Gastroesophageal sphincter (tissue), 3 donors: Measurements from ENCODE around the gene CTNNBIP1.

ENCODE experiments used
- CTCF ChIP-seq, 4 experiments: fragments of 200-600 bp in 2 of 4; fragments of 450-650 bp in 2 of 4; sonication (generic) in 1 of 4; IDR thresholded peaks; one replicate each; pipeline ENCODE4 v1.5.1; 2017 to 2019; ENCODE audit warnings: antibody characterized with exemption in 4 of 4, mild to moderate bottlenecking in 2 of 4, moderate library complexity in 2 of 4
- EP300 ChIP-seq: sonication (generic); formaldehyde crosslinking; IDR thresholded peaks from one replicate; pipeline ENCODE4 v1.6.1; 2017; ENCODE audit warnings: antibody characterized with exemption, mild to moderate bottlenecking
- POLR2A ChIP-seq, 2 donors: fragments of 450-650 bp; IDR thresholded peaks; one replicate each; pipeline ENCODE4 v1.6.1; 2017; ENCODE audit warnings: antibody characterized with exemption in 2 of 2, mild to moderate bottlenecking in 2 of 2, moderate library complexity in 1 of 2
- POLR2AphosphoS5 ChIP-seq: sonication (generic); formaldehyde crosslinking; IDR thresholded peaks from one replicate; pipeline ENCODE4 v1.6.1; 2017; ENCODE audit warnings: antibody characterized with exemption

DNA sequence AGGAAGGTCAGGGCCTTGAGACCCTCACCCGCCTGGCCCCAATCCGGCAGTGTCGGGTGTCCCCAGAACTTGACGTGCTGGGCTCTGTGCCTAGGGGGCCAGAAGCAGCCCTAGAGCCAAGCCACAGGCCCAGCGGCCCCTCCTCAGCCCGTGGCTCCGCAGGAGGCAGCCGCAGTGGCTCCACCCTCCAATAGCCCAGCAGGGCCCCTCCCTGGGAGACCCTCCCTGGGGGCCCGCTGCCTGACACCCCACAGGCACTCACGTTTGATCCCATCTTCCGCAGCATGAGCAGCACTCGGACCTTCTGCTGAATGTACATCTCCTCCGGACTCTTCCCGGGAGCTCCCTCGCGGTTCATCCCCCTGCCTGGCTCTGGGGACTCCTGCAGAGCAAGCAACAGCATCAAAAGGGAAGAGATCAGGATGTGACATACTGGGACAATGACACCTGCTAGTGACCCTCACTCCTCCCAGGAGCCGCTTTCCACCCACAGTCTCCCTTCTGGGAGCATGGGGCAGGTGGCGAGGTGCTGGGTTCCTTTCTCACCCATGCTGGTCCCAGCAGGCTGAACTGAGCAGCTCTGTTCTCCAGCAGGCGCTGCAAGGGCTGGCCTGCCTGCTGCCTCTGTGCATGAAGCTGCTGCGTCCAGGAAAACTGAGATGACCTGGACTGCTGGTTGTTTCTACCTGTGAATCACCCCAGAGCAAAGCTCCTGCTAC lies 38.2 kb downstream of the CTNNBIP1 start:
- TF ChIP-seq CTCF (IDR thresholded peaks at IDR 0.05) (no peak), POLR2A (IDR thresholded peaks at IDR 0.05) (no peak), EP300 (no peak), POLR2AphosphoS5 (no peak)
